HG02884 (cell line): ENCODE data around the gene RALGAPA2.

ENCODE experiments used
- ATAC-seq: cut with Tn5 transposase; IDR thresholded peaks from one replicate; pipeline ENCODE4 v1.9.1; 2021; ENCODE audit warnings: mild to moderate bottlenecking, moderate library complexity; ENCODE audit not compliant: unreplicated experiment

The RALGAPA2 gene

GRCh38 chr20:20505554-20505953, 206.9 kb downstream of the RALGAPA2 start:
- no peak for ATAC-seq

DNA sequence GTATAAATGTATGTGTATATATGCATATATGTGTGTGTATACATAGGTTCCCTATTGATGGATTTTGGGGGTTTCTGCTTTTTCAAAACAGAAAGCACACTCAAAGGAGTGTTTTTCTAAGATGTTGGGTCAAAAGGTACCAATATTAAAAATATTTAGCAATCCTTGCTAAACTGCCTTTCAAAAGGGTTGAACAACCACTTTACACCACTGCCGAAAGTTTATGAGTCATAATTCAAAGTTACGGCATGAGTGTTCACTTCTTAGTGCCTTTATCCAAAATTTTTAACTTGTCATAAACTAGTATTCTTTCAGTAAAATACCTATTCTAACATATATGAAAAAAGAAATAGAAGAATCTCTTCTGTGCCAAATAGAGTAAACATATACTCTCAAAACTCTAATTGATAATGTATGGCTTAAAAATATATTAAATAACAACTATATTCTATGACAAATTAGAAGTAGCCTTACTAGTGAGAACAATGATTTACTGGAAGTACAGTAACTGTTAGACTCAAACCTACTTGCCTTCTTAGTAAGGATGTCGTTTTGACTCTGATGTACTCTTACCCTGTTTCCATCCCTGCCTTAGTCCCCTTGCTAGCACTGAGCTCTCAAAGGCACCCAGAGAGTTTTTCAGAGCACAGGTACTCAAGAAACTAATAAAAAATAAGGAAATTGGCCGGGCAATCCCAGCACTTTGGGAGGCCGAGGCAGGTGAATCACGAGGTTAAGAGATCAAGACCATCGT, 208.5 kb downstream of the RALGAPA2 start:
- ATAC-seq: no peak

DNA sequence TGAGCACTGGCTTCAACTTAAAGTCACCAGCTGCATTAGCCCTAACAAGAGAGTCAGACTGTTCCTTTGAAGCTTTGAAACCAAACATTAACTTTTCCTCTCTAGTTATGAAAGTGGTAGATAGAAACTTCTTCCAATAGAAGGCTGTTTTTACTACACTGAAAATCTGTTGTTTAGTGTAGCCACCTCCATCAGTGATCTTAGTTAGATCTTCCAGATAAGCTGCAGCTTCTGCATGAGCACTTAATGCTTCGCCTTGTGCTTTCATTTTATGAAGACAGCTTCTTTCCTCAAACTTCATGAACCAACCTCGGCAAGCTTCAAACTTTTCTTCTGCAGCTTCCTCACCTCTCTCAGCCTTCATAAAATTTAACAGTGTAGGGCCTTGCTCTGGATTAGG, 211.3 kb downstream of the RALGAPA2 start:
- no peak for ATAC-seq

DNA sequence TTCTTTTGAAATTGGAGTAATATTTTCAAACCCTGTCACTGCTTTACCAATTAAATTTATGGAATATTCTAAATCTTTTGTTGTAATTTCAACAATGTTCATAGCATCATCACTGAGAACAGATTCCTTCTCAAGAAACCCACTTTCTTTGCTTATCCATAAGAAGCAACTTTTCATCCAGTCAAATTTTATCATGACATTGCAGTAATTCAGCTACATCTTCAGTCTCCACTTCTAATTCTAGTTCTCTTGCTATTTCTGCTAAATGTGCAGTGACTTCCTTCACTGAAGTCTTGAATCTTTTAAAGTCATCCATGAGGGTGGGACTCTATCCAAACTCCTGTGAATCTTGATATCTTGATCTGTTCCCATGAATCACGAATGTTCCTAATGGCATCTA, 212.1 kb downstream of the RALGAPA2 start:
- ATAC-seq: no peak

- no peak for ATAC-seq
Measured at GRCh38 chr20:20499439-20499838, 213.0 kb downstream of the RALGAPA2 start.

- ATAC-seq: no peak
Measured at GRCh38 chr20:20498076-20498861, 214.2 kb downstream of the RALGAPA2 start.

DNA sequence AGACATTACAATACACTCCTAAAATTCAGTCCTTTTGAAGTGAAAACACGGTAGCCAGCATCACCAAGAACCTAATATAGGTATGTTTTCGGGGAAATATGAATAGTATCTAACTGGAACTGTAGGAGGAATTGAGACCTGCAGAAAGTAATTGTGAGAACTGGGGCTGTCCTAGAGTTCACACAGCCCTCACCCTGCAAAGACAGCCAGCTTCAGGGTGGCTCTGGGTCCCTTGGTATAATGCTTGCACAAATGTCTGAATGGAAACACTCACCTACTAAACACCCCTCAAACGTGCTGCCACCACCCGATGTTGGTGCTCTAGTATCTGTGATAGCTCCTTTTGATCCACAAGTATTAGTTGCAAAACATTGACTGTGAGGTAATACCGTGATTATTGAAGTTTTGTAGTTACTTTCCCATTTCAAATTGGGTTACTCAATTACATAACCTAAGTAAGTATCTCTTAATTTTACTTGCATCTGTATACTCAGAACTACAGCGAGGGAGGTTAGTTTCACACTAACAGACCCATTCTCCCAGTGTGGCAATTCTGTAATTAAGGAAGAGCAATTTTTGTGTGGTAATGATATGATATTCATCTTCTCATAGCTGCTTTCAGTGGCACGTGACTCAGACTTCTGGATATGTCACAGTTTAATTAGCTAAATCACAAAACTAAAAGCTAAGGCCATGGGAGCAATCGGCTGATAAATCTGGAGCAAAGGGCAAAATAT, 215.0 kb downstream of the RALGAPA2 start:
- ATAC-seq: peak; percentile 73

DNA sequence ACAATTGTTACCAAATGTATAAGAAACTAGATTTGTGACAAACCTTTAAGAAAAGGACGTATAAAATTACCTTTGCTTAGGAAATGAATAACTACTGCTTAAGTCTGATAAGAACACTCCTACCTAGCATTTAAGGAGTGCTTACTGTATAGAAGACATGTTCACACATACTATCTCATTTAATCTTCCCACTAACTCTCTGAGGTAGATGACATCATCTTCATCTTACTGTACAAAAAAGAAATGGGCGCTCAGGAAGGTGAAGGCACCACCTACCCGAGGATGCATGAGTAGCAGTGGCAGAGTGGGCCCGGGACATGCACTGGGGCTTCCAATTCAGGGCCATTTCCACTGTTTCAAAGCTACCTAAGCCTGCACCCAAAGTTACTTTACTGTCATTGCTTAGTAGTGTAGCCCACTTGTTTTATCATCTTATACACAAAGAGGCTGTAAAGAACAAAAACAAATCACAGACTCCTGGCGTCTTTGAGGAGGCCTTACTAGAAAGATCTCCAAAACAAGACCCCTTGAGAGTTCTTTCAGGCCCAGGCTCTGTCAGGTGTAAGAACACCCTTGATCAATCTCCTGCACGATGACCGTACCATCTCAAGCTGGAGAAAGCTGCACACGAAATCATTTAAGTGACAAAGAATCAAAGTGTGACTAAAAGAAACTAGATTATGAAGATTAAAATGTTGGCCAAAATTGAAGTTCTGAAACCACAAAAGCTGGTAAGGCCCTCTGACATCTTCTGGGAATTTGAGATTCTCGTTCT, 216.5 kb downstream of the RALGAPA2 start:
- no peak for ATAC-seq

GRCh38 chr20:20493701-20494100, 218.7 kb downstream of the RALGAPA2 start:
- no peak for ATAC-seq

GRCh38 chr20:20492521-20493332, 219.7 kb downstream of the RALGAPA2 start:
- no peak for ATAC-seq

- no peak for ATAC-seq
Measured at GRCh38 chr20:20491784-20492264, 220.6 kb downstream of the RALGAPA2 start.

DNA sequence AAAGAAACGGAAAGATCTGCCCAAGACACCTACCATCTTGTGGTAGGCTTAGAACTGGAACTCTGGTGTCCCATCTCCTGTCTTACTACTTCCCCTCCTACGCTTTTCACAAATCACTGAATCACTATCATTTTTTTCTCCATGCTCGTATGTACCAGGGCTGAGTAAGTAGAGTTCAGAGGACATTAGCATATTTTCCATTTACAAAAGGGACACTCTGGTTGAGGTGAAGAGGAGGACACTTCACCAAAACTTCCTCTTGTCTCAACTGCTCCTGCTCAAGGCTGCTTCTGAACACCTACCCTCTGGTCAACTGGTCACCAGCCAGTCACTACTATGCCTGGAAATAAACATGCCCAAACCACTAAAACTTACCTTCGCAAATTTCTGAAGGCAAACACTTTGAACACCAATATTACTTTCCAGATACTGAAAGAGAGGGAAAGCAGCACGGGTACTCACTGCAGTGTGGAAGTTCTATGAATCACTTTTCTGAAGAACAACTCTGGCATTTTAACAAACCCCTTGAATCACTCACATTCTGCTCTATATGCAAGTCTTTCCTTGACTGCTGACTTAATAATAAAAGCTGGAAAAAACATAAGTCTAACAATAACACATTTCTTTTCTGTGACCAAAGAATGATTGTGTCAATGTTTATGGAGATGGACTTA, 221.2 kb downstream of the RALGAPA2 start:
- ATAC-seq: no peak

GRCh38 chr20:20490673-20491072, 221.8 kb downstream of the RALGAPA2 start:
- no peak for ATAC-seq

DNA sequence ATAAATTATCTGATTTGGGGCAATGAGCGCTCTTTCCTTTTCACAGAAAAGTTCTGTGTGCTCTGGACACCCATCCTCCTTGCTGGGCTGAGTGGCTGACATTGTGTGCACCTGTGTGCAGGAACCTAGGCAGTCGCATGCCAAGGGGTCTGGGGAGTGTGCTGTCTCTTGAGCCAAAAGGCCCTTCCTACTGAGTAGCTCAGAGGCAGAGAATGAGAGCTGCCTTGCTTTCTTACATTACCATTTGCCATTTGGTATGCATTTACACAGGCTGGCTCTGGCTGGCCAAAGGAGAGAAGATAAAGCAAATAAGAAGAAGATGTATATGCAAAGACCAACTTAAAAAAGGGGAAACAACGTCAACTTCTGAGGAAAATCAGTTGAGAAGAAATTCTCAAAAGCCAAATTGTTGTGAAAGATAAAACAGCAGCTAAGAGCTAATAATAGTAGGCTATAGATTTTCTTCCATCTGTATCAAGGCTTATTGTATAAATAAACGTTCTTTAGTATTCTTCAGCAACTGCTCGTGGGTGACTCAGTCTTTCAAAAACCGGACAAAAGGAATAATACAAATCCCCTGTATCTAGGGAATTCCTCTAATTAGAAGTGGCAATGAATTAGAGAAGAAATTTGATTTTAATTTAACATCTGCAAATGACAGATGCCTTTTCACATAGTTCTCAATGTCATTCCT, 222.6 kb downstream of the RALGAPA2 start:
- peak; percentile 26 for ATAC-seq

DNA sequence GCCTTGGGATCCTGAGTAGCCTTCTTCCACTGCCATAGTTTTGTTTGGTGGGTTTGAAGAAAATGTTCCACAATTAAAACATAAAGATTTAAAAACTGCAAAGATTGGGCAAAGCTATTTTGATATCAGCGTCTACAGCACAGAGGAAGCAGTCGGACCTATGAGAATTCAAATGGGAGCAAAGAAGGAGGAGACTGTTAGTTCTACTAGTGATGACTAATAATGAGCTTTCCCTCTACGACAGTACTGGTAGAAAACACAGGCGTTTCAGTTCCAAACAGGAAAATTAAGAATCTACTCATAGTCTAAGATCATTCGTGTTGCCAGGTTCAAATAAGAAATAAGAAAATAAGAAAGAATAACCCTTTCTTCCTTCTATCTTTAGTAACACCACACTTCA, 223.4 kb downstream of the RALGAPA2 start:
- ATAC-seq: peak; percentile 75

DNA sequence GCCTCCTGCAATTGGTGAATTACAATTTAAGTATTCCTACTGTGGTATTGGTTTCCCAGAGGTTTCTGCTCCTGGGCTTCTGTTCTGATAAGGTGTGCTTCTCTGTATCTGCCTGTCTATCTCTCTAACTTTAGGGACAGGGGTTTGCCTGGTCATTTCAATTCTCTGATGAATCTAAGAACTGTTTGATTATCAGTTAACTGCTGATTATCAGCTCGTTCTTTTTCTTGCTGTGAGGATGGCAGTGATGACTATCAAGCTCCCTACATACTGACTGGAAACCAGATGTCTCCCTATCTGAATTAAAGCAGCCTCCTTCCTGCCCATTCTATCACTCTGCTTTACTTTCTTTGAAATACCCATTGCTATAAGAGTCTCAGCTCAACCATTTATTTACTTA, 224.1 kb downstream of the RALGAPA2 start:
- ATAC-seq: no peak

- no peak for ATAC-seq
Measured at GRCh38 chr20:20487811-20488210, 224.6 kb downstream of the RALGAPA2 start.

DNA sequence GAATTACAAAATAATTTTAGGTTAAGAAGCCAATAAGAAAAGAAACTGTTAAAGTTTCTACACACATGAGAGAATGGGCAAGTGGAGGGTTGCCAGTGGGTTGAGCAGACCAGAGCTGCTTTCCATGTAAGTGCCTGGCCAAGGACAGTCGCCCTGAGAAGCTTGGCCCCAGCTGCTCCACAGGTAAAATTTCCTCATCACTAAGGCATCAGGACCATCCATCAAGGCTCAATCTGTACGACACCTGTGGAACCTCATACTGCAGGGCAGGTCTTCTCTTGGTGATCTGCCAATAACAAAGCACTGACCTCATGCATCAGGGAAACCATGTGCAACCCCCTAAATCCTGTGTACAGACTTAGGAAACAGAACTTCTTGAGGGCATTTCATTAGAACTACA, 229.1 kb downstream of the RALGAPA2 start:
- no peak for ATAC-seq

DNA sequence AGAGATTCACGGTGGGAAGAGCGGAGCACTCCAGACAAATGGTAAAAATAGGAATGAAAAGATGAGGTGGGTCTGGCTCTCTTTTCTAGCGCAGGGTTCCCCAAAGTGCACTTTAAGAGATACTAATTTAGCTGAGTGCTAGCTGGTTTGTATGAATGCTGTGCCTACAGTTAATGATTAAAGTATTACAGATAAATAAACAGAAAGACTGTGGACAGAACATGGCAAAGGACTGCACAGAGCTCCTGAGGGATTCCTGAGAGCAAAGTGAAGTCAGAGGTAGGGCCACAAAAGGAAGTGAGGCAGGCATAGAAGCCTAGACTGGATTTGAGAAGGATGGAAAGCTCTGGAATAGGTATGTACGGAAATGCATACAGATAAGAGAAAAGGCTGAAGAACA, 230.0 kb downstream of the RALGAPA2 start:
- ATAC-seq: no peak
